Skeletal muscle tissue (tissue), 4 donors: ENCODE measurements around the gene CDH1. TPM values are rescaled to one million over a fixed set of nuclear protein-coding genes. Genes with fewer than 3 reads are reported as not detected.

Experiments
- H3K27ac ChIP-seq: one replicate; pipeline ENCODE4 v1.7.0; 2013; ENCODE audit warnings: mild to moderate bottlenecking, low read depth, low read length, inconsistent platforms
- H3K27me3 ChIP-seq, 3 donors: one replicate each; pipeline ENCODE4 v1.7.0; 2013; ENCODE audit warnings: low read length in 3 of 3; ENCODE audit not compliant: control insufficient read depth in 3 of 3, insufficient read depth in 3 of 3
- H3K36me3 ChIP-seq, 3 donors: one replicate each; pipeline ENCODE4 v1.7.0; 2013; ENCODE audit warnings: low read length in 3 of 3; ENCODE audit not compliant: control insufficient read depth in 3 of 3, insufficient read depth in 3 of 3
- H3K4me1 ChIP-seq, 3 donors: one replicate each; pipeline ENCODE4 v1.7.0; 2013; ENCODE audit warnings: low read length in 3 of 3, mild to moderate bottlenecking in 3 of 3; ENCODE audit not compliant: control insufficient read depth in 3 of 3, insufficient read depth in 3 of 3
- H3K4me3 ChIP-seq, 3 donors: one replicate each; pipeline ENCODE4 v1.7.0; 2013; ENCODE audit warnings: low read length in 3 of 3
- H3K9ac ChIP-seq, 3 donors: one replicate each; pipeline ENCODE4 v1.7.0; 2013; ENCODE audit warnings: low read length in 3 of 3, mild to moderate bottlenecking in 3 of 3, moderate library complexity in 2 of 3, low read depth in 1 of 3
- H3K9me3 ChIP-seq, 3 donors: one replicate each; pipeline ENCODE4 v1.7.0; 2013; ENCODE audit warnings: low read length in 3 of 3; ENCODE audit not compliant: control insufficient read depth in 3 of 3
- total RNA-seq: library from RNA; depleted of rRNA; stranded (reverse); fragments of >200 nt; gene quantifications from one replicate; pipeline ENCODE4 v1.2.3, GENCODE V29; 2014
- donor health status: Osteomylitis.

CDH1 gene
- total RNA-seq, 1 donor from 2014 or later = 3.7 TPM

GRCh38 chr16:68743664-68744063, 6.6 kb downstream of the CDH1 start:
- no peak overlapping the region for H3K4me3 ChIP-seq
- no peak overlapping the region for H3K27ac ChIP-seq
- peaks cover 0 to 3% (median 0%) of the 10 kb centered on the region in 3 donors for H3K4me1 ChIP-seq
- H3K36me3 ChIP-seq = no peaks in the 10 kb centered on the region
- H3K9ac ChIP-seq = no peak overlapping the region
- H3K9me3 ChIP-seq = no peaks in the 10 kb centered on the region
- peaks cover 0 to under 1% (median under 1%) of the 10 kb centered on the region in 3 donors for H3K27me3 ChIP-seq

GRCh38 chr16:68744744-68745280, 7.7 kb downstream of the CDH1 start:
- no peaks in the 10 kb centered on the region for H3K36me3 ChIP-seq
- peaks cover 0 to 3% (median 0%) of the 10 kb centered on the region in 3 donors for H3K27me3 ChIP-seq
- peaks cover 0 to 3% (median 0%) of the 10 kb centered on the region in 3 donors for H3K4me1 ChIP-seq
- H3K9ac ChIP-seq = no peak overlapping the region
- H3K4me3 ChIP-seq = no peak overlapping the region
- no peaks in the 10 kb centered on the region for H3K9me3 ChIP-seq
- H3K27ac ChIP-seq = no peak overlapping the region

- no peaks in the 10 kb centered on the region for H3K4me1 ChIP-seq
- no peak overlapping the region for H3K27ac ChIP-seq
- no peaks in the 10 kb centered on the region for H3K36me3 ChIP-seq
- H3K27me3 ChIP-seq = peaks cover 0 to 3% (median 0%) of the 10 kb centered on the region in 3 donors
- H3K4me3 ChIP-seq = no peak overlapping the region
- H3K9me3 ChIP-seq = no peaks in the 10 kb centered on the region
- H3K9ac ChIP-seq = no peak overlapping the region
Observed at GRCh38 chr16:68746951-68747350, 9.9 kb downstream of the CDH1 start.

- H3K4me1 ChIP-seq = no peaks in the 10 kb centered on the region
- H3K9ac ChIP-seq = no peak overlapping the region
- H3K4me3 ChIP-seq = no peak overlapping the region
- peaks cover 0 to 3% (median 0%) of the 10 kb centered on the region in 3 donors for H3K27me3 ChIP-seq
- no peaks in the 10 kb centered on the region for H3K36me3 ChIP-seq
- H3K27ac ChIP-seq = no peak overlapping the region
- no peaks in the 10 kb centered on the region for H3K9me3 ChIP-seq
Observed at GRCh38 chr16:68749432-68749831, 12.3 kb downstream of the CDH1 start.

- Histone ChIP-seq H3K9ac (no peak overlapping the region), H3K4me1 (no peaks in the 10 kb centered on the region), H3K27ac (no peak overlapping the region), H3K36me3 (no peaks in the 10 kb centered on the region), H3K27me3 (peaks cover 0 to 3% (median 0%) of the 10 kb centered on the region in 3 donors), H3K9me3 (no peaks in the 10 kb centered on the region), H3K4me3 (no peak overlapping the region)
Observed at GRCh38 chr16:68750193-68750695, 13.2 kb downstream of the CDH1 start.

- Histone ChIP-seq H3K27me3 (peaks cover 0 to 3% (median 0%) of the 10 kb centered on the region in 3 donors), H3K36me3 (no peaks in the 10 kb centered on the region), H3K4me3 (no peak overlapping the region), H3K9ac (no peak overlapping the region), H3K4me1 (no peaks in the 10 kb centered on the region), H3K9me3 (no peaks in the 10 kb centered on the region), H3K27ac (no peak overlapping the region)
Observed at GRCh38 chr16:68751160-68751559, 14.1 kb downstream of the CDH1 start.

GRCh38 chr16:68752602-68753001, 15.5 kb downstream of the CDH1 start:
- no peaks in the 10 kb centered on the region for H3K4me1 ChIP-seq
- H3K4me3 ChIP-seq = no peak overlapping the region
- peaks cover 0 to 3% (median 0%) of the 10 kb centered on the region in 3 donors for H3K27me3 ChIP-seq
- H3K9me3 ChIP-seq = no peaks in the 10 kb centered on the region
- no peak overlapping the region for H3K27ac ChIP-seq
- no peak overlapping the region for H3K9ac ChIP-seq
- H3K36me3 ChIP-seq = no peaks in the 10 kb centered on the region

GRCh38 chr16:68754084-68754792, 17.1 kb downstream of the CDH1 start:
- Histone ChIP-seq H3K4me1 (no peaks in the 10 kb centered on the region), H3K36me3 (no peaks in the 10 kb centered on the region), H3K4me3 (no peak overlapping the region), H3K27me3 (peaks cover 0 to 3% (median 0%) of the 10 kb centered on the region in 3 donors), H3K27ac (no peak overlapping the region), H3K9me3 (no peaks in the 10 kb centered on the region), H3K9ac (no peak overlapping the region)

- Histone ChIP-seq H3K4me3 (no peak overlapping the region), H3K36me3 (no peaks in the 10 kb centered on the region), H3K4me1 (no peaks in the 10 kb centered on the region), H3K27me3 (peaks cover 2 to 8% (median 7%) of the 10 kb centered on the region in 3 donors), H3K9ac (no peak overlapping the region), H3K27ac (no peak overlapping the region), H3K9me3 (no peaks in the 10 kb centered on the region)
Observed at GRCh38 chr16:68756239-68756915, 19.3 kb downstream of the CDH1 start.

- H3K9me3 ChIP-seq = no peaks in the 10 kb centered on the region
- no peak overlapping the region for H3K27ac ChIP-seq
- no peaks in the 10 kb centered on the region for H3K4me1 ChIP-seq
- no peak overlapping the region for H3K9ac ChIP-seq
- no peaks in the 10 kb centered on the region for H3K36me3 ChIP-seq
- no peak overlapping the region for H3K4me3 ChIP-seq
- H3K27me3 ChIP-seq = peaks cover 8 to 13% (median 11%) of the 10 kb centered on the region in 3 donors
Observed at GRCh38 chr16:68757625-68757935, 20.5 kb downstream of the CDH1 start.
